ENCODE measurements around the gene THPO.

Gene THPO

DNA sequence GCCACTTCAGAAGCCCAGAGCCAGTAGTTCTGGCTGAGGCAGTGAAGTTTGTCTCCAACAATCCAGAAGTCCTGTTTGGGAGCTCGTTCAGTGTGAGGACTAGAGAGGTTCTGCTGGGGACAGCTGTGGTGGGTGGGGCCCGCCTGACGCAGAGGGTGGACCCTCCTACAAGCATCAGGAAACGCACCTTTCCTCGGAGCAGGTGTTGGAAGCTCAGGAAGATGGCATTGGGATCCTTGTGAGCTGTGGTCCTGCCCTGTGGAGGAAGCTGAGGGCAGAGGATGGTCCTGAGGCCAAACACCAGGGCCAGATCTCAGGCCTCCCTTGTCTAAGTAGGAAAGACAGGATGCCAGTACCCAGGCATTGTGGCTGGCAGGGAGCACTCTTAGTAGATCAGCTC is 5.1 kb downstream of the THPO start:
- peaks cover 53% of the 10 kb centered on the region for H3K27me3 ChIP-seq
- no peaks in the 10 kb centered on the region for H3K9me3 ChIP-seq
- no peak overlapping the region for H3K4me3 ChIP-seq (ENCODE audit: low read depth in 1 of 2, low read length in 1 of 2)
- H3K36me3 ChIP-seq, result peaks cover 12% of the 10 kb centered on the region
- H3K4me1 ChIP-seq (ENCODE audit: control insufficient read depth in 1 of 2, insufficient read depth in 1 of 2, low read depth in 1 of 2, low read length in 1 of 2), result peaks cover 5 to 7% of the 10 kb centered on the region in 2 experiments
- H3K27ac ChIP-seq, result no peak overlapping the region
- TF ChIP-seq, protein P1, sequence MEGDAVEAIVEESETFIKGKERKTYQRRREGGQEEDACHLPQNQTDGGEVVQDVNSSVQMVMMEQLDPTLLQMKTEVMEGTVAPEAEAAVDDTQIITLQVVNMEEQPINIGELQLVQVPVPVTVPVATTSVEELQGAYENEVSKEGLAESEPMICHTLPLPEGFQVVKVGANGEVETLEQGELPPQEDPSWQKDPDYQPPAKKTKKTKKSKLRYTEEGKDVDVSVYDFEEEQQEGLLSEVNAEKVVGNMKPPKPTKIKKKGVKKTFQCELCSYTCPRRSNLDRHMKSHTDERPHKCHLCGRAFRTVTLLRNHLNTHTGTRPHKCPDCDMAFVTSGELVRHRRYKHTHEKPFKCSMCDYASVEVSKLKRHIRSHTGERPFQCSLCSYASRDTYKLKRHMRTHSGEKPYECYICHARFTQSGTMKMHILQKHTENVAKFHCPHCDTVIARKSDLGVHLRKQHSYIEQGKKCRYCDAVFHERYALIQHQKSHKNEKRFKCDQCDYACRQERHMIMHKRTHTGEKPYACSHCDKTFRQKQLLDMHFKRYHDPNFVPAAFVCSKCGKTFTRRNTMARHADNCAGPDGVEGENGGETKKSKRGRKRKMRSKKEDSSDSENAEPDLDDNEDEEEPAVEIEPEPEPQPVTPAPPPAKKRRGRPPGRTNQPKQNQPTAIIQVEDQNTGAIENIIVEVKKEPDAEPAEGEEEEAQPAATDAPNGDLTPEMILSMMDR (IDR thresholded peaks at IDR 0.05), result no peak

DNA sequence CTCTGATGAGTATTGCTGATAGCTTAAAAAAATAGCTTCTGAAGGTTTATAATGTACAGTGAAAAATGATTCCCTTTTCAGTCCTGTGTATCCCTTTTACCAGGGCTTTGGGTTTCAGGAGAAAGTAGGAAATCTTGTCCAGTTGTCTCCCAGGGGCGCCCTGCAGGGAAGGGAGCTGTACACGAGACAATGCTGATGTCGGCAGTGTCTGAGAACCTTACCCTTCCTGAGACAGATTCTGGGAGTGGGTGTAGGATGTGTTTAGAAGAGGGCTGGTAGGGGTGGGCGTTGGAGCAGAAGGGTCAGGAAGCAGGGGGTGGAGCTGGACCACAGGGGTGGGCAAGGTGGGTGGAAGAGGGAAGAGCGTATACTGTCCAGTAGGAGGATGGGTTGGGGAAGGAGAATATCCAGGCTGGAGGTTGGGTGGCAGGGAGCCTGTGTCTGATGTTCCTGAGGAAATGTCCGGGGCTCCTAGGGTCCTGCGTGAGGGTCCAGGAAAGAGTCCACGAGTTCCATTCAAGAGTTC is 5.6 kb downstream of the THPO start:
- Histone ChIP-seq H3K27ac (no peak overlapping the region), H3K4me3 (ENCODE audit: low read depth in 1 of 2, low read length in 1 of 2) (no peak overlapping the region), H3K9me3 (no peaks in the 10 kb centered on the region), H3K36me3 (peaks cover 14% of the 10 kb centered on the region), H3K27me3 (peaks cover 47% of the 10 kb centered on the region), H3K4me1 (ENCODE audit: control insufficient read depth in 1 of 2, insufficient read depth in 1 of 2, low read depth in 1 of 2, low read length in 1 of 2) (peaks cover 1 to 3% of the 10 kb centered on the region in 2 experiments)
- TF ChIP-seq, protein P1 (IDR thresholded peaks at IDR 0.05), result no peak

DNA sequence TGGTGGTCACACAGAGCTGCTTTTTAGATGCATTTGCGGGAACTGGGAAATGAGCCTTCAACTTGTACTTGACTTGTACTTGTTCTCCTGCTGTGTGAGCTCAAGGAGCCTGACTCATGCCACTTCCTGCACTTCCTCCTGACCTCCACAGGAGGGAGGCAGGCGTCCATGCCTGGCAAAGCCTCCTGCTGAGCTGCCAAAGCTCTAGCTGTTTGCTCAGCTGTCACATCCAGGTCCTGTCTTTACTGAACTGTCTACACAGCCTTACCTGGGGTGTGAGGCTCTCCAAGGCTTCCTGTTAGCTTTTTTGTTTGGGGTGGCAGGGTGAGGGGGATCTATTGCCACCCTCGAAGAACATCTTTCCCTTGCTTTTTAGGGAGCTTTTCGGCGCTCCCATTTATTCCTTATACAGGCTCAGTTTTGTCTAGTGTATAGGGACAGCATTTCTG is 6.4 kb downstream of the THPO start:
- TF ChIP-seq, protein P1 (IDR thresholded peaks at IDR 0.05), result peak; percentile 20
- H3K9me3 ChIP-seq, result no peaks in the 10 kb centered on the region
- no peak overlapping the region for H3K27ac ChIP-seq
- no peaks in the 10 kb centered on the region for H3K4me1 ChIP-seq (ENCODE audit: control insufficient read depth in 1 of 2, insufficient read depth in 1 of 2, low read depth in 1 of 2, low read length in 1 of 2)
- peaks cover 39% of the 10 kb centered on the region for H3K27me3 ChIP-seq
- H3K4me3 ChIP-seq (ENCODE audit: low read depth in 1 of 2, low read length in 1 of 2), result no peak overlapping the region
- H3K36me3 ChIP-seq, result peaks cover 14% of the 10 kb centered on the region

DNA sequence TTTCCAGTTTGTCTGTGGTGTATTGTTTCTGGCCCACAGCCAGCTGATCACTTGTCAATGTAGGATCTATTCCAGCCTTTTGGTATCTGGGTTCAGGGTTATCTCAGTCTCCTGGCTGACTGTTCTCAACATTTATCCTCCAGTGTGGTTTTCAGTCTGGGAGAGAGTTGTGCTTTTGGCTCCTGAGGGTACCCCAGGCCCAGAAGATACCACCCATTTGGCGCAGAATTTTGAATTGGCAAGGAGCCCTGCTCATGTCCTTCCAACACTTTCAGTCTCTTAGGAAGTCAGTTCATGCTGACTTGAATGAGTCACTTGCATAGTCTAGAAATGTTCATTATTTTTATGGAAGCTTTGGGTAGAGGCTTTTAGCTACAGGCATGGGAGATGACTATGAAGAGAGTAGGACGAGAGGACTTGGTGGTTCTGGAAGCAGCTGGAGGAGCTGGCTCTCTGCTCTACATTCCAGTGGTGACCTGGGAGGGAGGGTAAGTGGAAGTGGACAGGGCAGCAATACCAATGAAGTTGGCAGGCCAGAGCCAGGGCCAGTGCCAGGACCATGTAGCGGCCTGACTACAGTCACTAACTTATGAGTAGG is 9.3 kb downstream of the THPO start:
- no peak overlapping the region for H3K27ac ChIP-seq
- TF ChIP-seq, protein P1 (IDR thresholded peaks at IDR 0.05), result no peak
- H3K36me3 ChIP-seq, result peaks cover 14% of the 10 kb centered on the region
- H3K4me1 ChIP-seq (ENCODE audit: control insufficient read depth in 1 of 2, insufficient read depth in 1 of 2, low read depth in 1 of 2, low read length in 1 of 2), result peaks cover 3% of the 10 kb centered on the region in 2 experiments
- no peaks in the 10 kb centered on the region for H3K9me3 ChIP-seq
- H3K27me3 ChIP-seq, result peaks cover 10% of the 10 kb centered on the region
- no peak overlapping the region for H3K4me3 ChIP-seq (ENCODE audit: low read depth in 1 of 2, low read length in 1 of 2)

DNA sequence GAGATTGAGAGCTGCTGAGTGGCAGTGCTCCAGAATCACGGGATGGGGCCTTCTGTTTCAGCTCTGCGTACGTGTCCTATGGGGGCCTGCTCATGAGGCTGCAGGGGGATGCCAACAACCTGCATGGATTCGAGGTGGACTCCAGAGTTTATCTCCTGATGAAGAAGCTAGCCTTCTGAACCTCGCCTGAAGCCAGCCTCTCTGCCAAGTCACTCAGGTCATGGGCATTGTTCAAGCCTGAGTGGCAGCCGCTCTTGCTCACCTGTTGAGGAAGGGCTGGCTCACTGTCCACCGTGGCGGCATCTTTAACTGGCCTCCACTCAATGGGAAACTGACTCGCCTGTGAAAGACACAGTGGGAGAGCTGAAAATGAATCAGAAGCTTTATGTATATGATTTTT is 9.9 kb downstream of the THPO start:
- Histone ChIP-seq H3K27ac (no peak overlapping the region), H3K36me3 (peaks cover 14% of the 10 kb centered on the region), H3K27me3 (peaks cover 5% of the 10 kb centered on the region), H3K4me3 (ENCODE audit: low read depth in 1 of 2, low read length in 1 of 2) (no peak overlapping the region), H3K9me3 (no peaks in the 10 kb centered on the region), H3K4me1 (ENCODE audit: control insufficient read depth in 1 of 2, insufficient read depth in 1 of 2, low read depth in 1 of 2, low read length in 1 of 2) (peaks cover 8% of the 10 kb centered on the region in 2 experiments)
- TF ChIP-seq, protein P1 (IDR thresholded peaks at IDR 0.05), result no peak
